Psoas muscle (tissue), 8 donors: ENCODE results near the gene DDX17. TPM values are rescaled to one million over a fixed set of nuclear protein-coding genes. Genes with fewer than 3 reads are reported as not detected.

Experiments used
- ATAC-seq, 4 donors: fragments of 200-7000 bp; cut with Tn5 transposase; one replicate each; pipeline ENCODE4 v1.9.1; 2020; ENCODE audit warnings: moderate library complexity in 3 of 4, mild to moderate bottlenecking in 2 of 4
- DNase-seq, 2 donors: peaks; one replicate each; pipeline ENCODE4 v3.0.0-alpha.2; 2020
- H3K27ac ChIP-seq: fragments of 200-600 bp; one replicate; pipeline ENCODE4 v1.8.0; 2022
- H3K27me3 ChIP-seq, 3 donors: fragments of 200-600 bp in 1 of 3; one replicate each; pipeline versions ENCODE4 v1.6.1 to v1.8.0; 2013 to 2022; ENCODE audit warnings: low read length in 2 of 3, mild to moderate bottlenecking in 2 of 3, moderate library complexity in 1 of 3; ENCODE audit not compliant: insufficient read depth in 3 of 3
- H3K36me3 ChIP-seq, 2 donors: fragments of 200-600 bp in 1 of 2; one replicate each; pipeline versions ENCODE4 v1.6.1 to v1.8.0; 2013 to 2022; ENCODE audit warnings: low read depth in 1 of 2, mild to moderate bottlenecking in 1 of 2, moderate library complexity in 1 of 2; ENCODE audit not compliant: insufficient read depth in 1 of 2
- H3K4me1 ChIP-seq: fragments of 200-600 bp; one replicate; pipeline ENCODE4 v1.8.0; 2022
- H3K4me3 ChIP-seq: fragments of 200-600 bp; one replicate; pipeline ENCODE4 v1.8.0; 2022; ENCODE audit warnings: mild to moderate bottlenecking
- H3K9me3 ChIP-seq: fragments of 200-600 bp; one replicate; pipeline ENCODE4 v1.8.0; 2022
- CTCF ChIP-seq: fragments of 200-600 bp; IDR thresholded peaks from one replicate; pipeline ENCODE4 v1.8.0; 2022; ENCODE audit warnings: antibody characterized with exemption
- WGBS, 3 donors: extraction: QIAGEN DNeasy Blood & Tissue Kit; methylation state at CpG; one replicate each; pipeline versions ENCODE4 v1.1.6 to v1.1.7; 2013; 5-methylcytosine and 5-hydroxymethylcytosine counted together
- intact Hi-C, 2 donors: fragments of 100-400 bp; cut with DNase I; formaldehyde crosslinking; loops; one replicate each; pipeline versions ENCODE4 v1.11.0 to v1.14.2; 2022
- polyA plus RNA-seq, 3 donors: library from polyadenylated mRNA; stranded (reverse); fragments of 200-250 nt; gene quantifications; one replicate each; pipeline ENCODE4 v1.2.3, GENCODE V29; 2013
- total RNA-seq, 4 donors: library from RNA; stranded (reverse); fragmentation: NEBNext Ultra II Directional in 2 of 4; extraction: Animal tissue kit (Norgen Biotek cat#: 25700) in 2 of 4; gene quantifications; one replicate each; pipeline versions ENCODE4 v1.2.1 to v1.2.4, GENCODE V29; 2021 to 2023
- donor health status: healthy with polysubstance abuse.
- donor health status: DM: no; HTN: no; CAD: no; lungs with moderate emphysema.
- donor health status: Bipolar disorder and iron deficiency.
- donor health status: healthy.
- donor health status: DM: yes; HTN: yes; CAD: no.
- donor health status: DM: no; HTN: no; CAD: no.
- donor health status: DM: no; HTN: no; CAD: no.
- donor health status: DM: yes; HTN: yes; CAD: no.

The DDX17 gene
- total and polyA plus RNA-seq, 7 donors, result 41.4 to 173 (median 127) TPM

GRCh38 chr22:38531251-38531938 is 25.3 kb upstream of the DDX17 start:
- no peak overlapping the region for H3K4me3 ChIP-seq
- no peak for TF ChIP-seq CTCF
- DNase-seq, result no peak
- no peak for ATAC-seq
- no peaks in the 10 kb centered on the region for H3K9me3 ChIP-seq
- WGBS, 3 donors, result 89 to 93% (median 93%) methylated on average over 4 of the region's 4 CpGs
- intact Hi-C loops, result no loop called here
- H3K4me1 ChIP-seq, result no peaks in the 10 kb centered on the region
- no peak overlapping the region for H3K27ac ChIP-seq
- H3K36me3 ChIP-seq, result no peaks in the 10 kb centered on the region
- no peaks in the 10 kb centered on the region for H3K27me3 ChIP-seq

GRCh38 chr22:38524429-38524828 is 18.3 kb upstream of the DDX17 start:
- TF ChIP-seq CTCF, result no peak
- Histone ChIP-seq H3K9me3 (no peaks in the 10 kb centered on the region), H3K36me3 (no peaks in the 10 kb centered on the region), H3K4me1 (no peaks in the 10 kb centered on the region), H3K27me3 (no peaks in the 10 kb centered on the region), H3K27ac (no peak overlapping the region), H3K4me3 (no peak overlapping the region)
- ATAC-seq (no peak), DNase-seq (no peak)
- intact Hi-C loops, result no loop called here
- WGBS, 3 donors, result 81 to 82% (median 81%) methylated on average over 3 of the region's 3 CpGs

GRCh38 chr22:38523479-38523878 is 17.4 kb upstream of the DDX17 start:
- H3K36me3 ChIP-seq, result no peaks in the 10 kb centered on the region
- no peaks in the 10 kb centered on the region for H3K4me1 ChIP-seq
- intact Hi-C loops, result no loop called here
- no peaks in the 10 kb centered on the region for H3K27me3 ChIP-seq
- no peaks in the 10 kb centered on the region for H3K9me3 ChIP-seq
- H3K4me3 ChIP-seq, result no peak overlapping the region
- no peak for TF ChIP-seq CTCF
- 93 to 96% (median 95%) methylated on average over 5 of the region's 5 CpGs for WGBS, 3 donors
- no peak overlapping the region for H3K27ac ChIP-seq
- DNase-seq (no peak), ATAC-seq (no peak)

GRCh38 chr22:38523029-38523428 is 16.9 kb upstream of the DDX17 start:
- no peak for TF ChIP-seq CTCF
- no peak overlapping the region for H3K4me3 ChIP-seq
- no peaks in the 10 kb centered on the region for H3K27me3 ChIP-seq
- no peak for ATAC-seq
- no peaks in the 10 kb centered on the region for H3K36me3 ChIP-seq
- 74 to 88% (median 75%) methylated on average over 3 of the region's 3 CpGs for WGBS, 3 donors
- intact Hi-C loops, result no loop called here
- no peaks in the 10 kb centered on the region for H3K9me3 ChIP-seq
- H3K4me1 ChIP-seq, result no peaks in the 10 kb centered on the region
- H3K27ac ChIP-seq, result no peak overlapping the region
- DNase-seq, result no peak
